Measurements from ENCODE around the gene CDC42SE2.

DNA sequence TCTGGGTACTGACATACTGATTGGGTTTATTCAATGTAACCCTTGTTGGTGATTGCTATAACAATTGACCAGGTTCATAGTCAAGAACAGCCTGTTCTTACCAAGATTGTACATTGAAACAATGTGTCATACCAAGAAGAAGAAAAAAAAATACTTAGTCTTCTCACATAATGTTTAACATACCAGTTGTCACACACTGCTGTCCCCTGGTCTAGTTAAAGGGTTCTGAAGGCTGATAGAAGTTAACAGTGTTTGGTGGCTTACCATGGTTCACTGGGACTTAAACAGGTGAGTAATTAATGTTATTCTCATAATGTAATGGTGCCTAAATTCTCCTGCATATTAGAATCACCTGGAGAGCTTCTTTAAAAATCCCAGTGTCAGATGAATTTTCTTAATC is 18.5 kb upstream of the CDC42SE2 start:
- TF ChIP-seq POLR2A (IDR thresholded peaks at IDR 0.05), result no peak
- TF ChIP-seq, protein P1, sequence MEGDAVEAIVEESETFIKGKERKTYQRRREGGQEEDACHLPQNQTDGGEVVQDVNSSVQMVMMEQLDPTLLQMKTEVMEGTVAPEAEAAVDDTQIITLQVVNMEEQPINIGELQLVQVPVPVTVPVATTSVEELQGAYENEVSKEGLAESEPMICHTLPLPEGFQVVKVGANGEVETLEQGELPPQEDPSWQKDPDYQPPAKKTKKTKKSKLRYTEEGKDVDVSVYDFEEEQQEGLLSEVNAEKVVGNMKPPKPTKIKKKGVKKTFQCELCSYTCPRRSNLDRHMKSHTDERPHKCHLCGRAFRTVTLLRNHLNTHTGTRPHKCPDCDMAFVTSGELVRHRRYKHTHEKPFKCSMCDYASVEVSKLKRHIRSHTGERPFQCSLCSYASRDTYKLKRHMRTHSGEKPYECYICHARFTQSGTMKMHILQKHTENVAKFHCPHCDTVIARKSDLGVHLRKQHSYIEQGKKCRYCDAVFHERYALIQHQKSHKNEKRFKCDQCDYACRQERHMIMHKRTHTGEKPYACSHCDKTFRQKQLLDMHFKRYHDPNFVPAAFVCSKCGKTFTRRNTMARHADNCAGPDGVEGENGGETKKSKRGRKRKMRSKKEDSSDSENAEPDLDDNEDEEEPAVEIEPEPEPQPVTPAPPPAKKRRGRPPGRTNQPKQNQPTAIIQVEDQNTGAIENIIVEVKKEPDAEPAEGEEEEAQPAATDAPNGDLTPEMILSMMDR (IDR thresholded peaks at IDR 0.05 in 4 of 5, conservative IDR thresholded peaks at IDR 0.05 in 1 of 5), result no peak
